Measurements from ENCODE around the gene FSCN2. TPM values are rescaled to one million over a fixed set of nuclear protein-coding genes. Genes with fewer than 3 reads are reported as not detected.

The FSCN2 gene
- total and polyA plus RNA-seq, 2 donors (not counting 3 experiments of a cell fraction or from before 2014, with no cell fraction given), result 0.32 to 0.71 TPM

GRCh38 chr17:81542431-81543338 is 14.5 kb downstream of the FSCN2 start:
- dilution Hi-C loops (cut with MboI; ENCODE audit: extremely low pct_ligation_motif_present, low sequenced_read_pairs), result no loop called here
- Histone ChIP-seq H4K20me1 (replicated peaks; ENCODE audit: control insufficient read depth, extremely low read depth, insufficient read depth, low read length) (no peaks in the 10 kb centered on the region), H2AFZ (ENCODE audit: low read depth, low read length) (no peak overlapping the region), H3K9ac (replicated peaks; ENCODE audit: extremely low read depth, insufficient read depth, low read length) (no peak overlapping the region), H3K4me2 (ENCODE audit: insufficient read depth, low read length) (no peak overlapping the region), H3K4me3 (replicated peaks in 1 of 3; ENCODE audit: insufficient read depth in 1 of 3, low read depth in 1 of 3, low read length in 3 of 3) (no peak overlapping the region), H3K27me3 (ENCODE audit: control insufficient read depth in 2 of 2, insufficient read depth in 2 of 2, low read length in 2 of 2) (peaks cover 0 to under 1% of the 10 kb centered on the region in 2 experiments), H3K9me3 (replicated peaks; ENCODE audit: control insufficient read depth, insufficient read depth, low read length) (no peaks in the 10 kb centered on the region), H3K9me1 (replicated peaks; ENCODE audit: control insufficient read depth, extremely low read depth, insufficient read depth, low read length) (no peaks in the 10 kb centered on the region), H3K36me3 (ENCODE audit: control insufficient read depth in 2 of 2, extremely low read depth in 1 of 2, insufficient read depth in 2 of 2, low read length in 2 of 2) (peaks cover 9 to 64% of the 10 kb centered on the region in 2 experiments), H3K27ac (ENCODE audit: insufficient read depth, low read depth, low read length) (no peak overlapping the region), H3K4me1 (ENCODE audit: control insufficient read depth, extremely low read depth, insufficient read depth, low read length) (no peaks in the 10 kb centered on the region), H3K79me2 (ENCODE audit: control insufficient read depth, insufficient read depth, low read length) (no peaks in the 10 kb centered on the region)
- ChIA-PET CTCF (interaction anchor here (0.8 to 1.0 kb wide), 2 partner anchors 19 to 59 kb away, joined by 3 read pairs; no protein-coding TSS in a partner anchor), POLR2A (no interaction called here)
- FAIRE-seq (no peak), DNase-seq (ENCODE audit: low read depth, low spot score) (no peak)
- BruUV-seq (replicated peaks), result no TSS peak
- TF ChIP-seq MAX (IDR thresholded peaks at IDR 0.05; ENCODE audit: insufficient read depth, insufficient read length), result no peak
- no peak for TF ChIP-seq FOS (IDR thresholded peaks at IDR 0.05; ENCODE audit: borderline replicate concordance, insufficient read depth, low read length)
- no peak for TF ChIP-seq EZH2 (IDR thresholded peaks at IDR 0.05; ENCODE audit: borderline replicate concordance, low read depth, low read length, severe bottlenecking)
- TF ChIP-seq POLR2A (IDR thresholded peaks at IDR 0.05; ENCODE audit: low read depth, low read length), result no peak
- TF ChIP-seq JUN (IDR thresholded peaks at IDR 0.05; ENCODE audit: borderline replicate concordance, insufficient read depth, insufficient read length, low read depth), result no peak
- TF ChIP-seq MYC (IDR thresholded peaks at IDR 0.05; ENCODE audit: low read depth, low read length), result no peak
- TF ChIP-seq GATA2 (IDR thresholded peaks at IDR 0.05; ENCODE audit: insufficient read depth, insufficient read length, low read depth, low read length), result no peak
- no peak for TF ChIP-seq POLR2AphosphoS5 (IDR thresholded peaks at IDR 0.05; ENCODE audit: insufficient read depth, low read depth, low read length)
- TF ChIP-seq, protein P1, sequence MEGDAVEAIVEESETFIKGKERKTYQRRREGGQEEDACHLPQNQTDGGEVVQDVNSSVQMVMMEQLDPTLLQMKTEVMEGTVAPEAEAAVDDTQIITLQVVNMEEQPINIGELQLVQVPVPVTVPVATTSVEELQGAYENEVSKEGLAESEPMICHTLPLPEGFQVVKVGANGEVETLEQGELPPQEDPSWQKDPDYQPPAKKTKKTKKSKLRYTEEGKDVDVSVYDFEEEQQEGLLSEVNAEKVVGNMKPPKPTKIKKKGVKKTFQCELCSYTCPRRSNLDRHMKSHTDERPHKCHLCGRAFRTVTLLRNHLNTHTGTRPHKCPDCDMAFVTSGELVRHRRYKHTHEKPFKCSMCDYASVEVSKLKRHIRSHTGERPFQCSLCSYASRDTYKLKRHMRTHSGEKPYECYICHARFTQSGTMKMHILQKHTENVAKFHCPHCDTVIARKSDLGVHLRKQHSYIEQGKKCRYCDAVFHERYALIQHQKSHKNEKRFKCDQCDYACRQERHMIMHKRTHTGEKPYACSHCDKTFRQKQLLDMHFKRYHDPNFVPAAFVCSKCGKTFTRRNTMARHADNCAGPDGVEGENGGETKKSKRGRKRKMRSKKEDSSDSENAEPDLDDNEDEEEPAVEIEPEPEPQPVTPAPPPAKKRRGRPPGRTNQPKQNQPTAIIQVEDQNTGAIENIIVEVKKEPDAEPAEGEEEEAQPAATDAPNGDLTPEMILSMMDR (IDR thresholded peaks at IDR 0.05; ENCODE audit: extremely low read depth in 1 of 2, insufficient read depth in 1 of 2, low read depth in 1 of 2, low read length in 2 of 2), result no peak
- intact Hi-C loops (cut with micrococcal nuclease), result no loop called here

Data from endothelial cell of umbilical vein (primary cell).